B cell (primary cell): ENCODE measurements around the gene METTL25.

Source experiments
- EZH2 ChIP-seq: IDR thresholded peaks from 2 replicates; pipeline ENCODE4 v1.6.1; 2012; ENCODE audit warnings: borderline replicate concordance, low read depth, mild to moderate bottlenecking, moderate library complexity, low read length; ENCODE audit not compliant: insufficient read depth, poor library complexity, severe bottlenecking
- TF ChIP-seq, protein P1 (sequence below): fragments of 200-600 bp; IDR thresholded peaks from one replicate; pipeline ENCODE4 v1.8.0; 2022; ENCODE audit warnings: antibody characterized with exemption, mild to moderate bottlenecking

DNA sequence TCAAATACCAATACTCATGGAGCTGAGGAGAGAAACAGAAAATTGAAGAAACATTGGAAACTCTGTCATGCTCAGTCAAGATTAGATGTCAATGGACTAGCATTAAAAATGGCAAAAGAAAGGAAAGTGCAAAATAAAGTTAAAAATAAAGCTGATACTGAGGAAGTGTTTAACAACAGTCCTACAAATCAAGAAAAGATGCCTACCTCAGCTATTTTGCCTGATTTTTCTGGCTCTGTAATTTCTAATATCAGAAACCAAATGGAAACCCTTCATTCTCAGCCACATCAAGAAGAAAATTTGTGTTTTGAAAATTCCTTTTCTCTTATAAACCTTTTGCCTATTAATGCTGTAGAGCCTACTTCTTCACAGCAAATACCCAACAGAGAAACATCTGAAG lies 40.5 kb downstream of the METTL25 start:
- TF ChIP-seq EZH2 = no peak
- TF ChIP-seq, protein P1, sequence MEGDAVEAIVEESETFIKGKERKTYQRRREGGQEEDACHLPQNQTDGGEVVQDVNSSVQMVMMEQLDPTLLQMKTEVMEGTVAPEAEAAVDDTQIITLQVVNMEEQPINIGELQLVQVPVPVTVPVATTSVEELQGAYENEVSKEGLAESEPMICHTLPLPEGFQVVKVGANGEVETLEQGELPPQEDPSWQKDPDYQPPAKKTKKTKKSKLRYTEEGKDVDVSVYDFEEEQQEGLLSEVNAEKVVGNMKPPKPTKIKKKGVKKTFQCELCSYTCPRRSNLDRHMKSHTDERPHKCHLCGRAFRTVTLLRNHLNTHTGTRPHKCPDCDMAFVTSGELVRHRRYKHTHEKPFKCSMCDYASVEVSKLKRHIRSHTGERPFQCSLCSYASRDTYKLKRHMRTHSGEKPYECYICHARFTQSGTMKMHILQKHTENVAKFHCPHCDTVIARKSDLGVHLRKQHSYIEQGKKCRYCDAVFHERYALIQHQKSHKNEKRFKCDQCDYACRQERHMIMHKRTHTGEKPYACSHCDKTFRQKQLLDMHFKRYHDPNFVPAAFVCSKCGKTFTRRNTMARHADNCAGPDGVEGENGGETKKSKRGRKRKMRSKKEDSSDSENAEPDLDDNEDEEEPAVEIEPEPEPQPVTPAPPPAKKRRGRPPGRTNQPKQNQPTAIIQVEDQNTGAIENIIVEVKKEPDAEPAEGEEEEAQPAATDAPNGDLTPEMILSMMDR = no peak
